Activated T-helper 9 cell treated with anti-CD3 and anti-CD28 coated beads, Interleukin-2, amount 50 U/mL, for 16 hours (primary cell): ENCODE data around the gene GBP4.
"Not testable (repeated sequence)": the region's sequence is repeated elsewhere in the genome, so short reads cannot be mapped to it uniquely, and the experiment has no call there.

Experiments
- DNase-seq: peaks from one replicate; pipeline ENCODE4 v3.0.0-alpha.2; 2020; ENCODE audit warnings: low read depth

GBP4 gene, protein sequence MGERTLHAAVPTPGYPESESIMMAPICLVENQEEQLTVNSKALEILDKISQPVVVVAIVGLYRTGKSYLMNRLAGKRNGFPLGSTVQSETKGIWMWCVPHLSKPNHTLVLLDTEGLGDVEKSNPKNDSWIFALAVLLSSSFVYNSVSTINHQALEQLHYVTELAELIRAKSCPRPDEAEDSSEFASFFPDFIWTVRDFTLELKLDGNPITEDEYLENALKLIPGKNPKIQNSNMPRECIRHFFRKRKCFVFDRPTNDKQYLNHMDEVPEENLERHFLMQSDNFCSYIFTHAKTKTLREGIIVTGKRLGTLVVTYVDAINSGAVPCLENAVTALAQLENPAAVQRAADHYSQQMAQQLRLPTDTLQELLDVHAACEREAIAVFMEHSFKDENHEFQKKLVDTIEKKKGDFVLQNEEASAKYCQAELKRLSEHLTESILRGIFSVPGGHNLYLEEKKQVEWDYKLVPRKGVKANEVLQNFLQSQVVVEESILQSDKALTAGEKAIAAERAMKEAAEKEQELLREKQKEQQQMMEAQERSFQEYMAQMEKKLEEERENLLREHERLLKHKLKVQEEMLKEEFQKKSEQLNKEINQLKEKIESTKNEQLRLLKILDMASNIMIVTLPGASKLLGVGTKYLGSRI

DNA sequence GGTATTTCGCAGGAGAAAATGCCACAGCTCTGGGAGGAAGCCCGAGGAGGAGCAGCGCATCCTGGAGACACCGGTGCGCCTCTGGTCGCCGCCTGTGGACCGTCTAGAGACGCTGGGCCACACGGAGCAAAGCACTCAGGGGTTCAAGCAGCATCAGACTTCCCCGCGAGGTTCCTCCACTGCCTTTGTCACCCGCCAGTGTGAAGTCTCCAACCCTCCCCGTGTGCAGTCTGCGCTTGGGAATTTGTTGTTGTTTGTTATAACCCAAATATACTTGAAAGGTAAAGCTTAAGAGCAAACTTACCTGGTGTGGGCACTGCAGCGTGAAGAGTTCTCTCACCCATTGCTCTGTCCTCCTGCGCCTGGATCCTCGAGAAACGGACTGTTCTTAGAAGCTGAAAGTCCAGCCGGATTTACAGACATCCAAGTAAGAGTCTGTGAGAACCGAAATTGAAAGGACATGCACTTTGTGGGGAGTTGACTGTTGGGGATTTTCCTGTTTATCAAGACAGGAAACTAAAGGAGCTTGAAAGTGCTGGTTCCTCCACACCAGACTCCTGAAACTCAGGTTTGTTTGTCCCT, at the start of gene GBP4:
Gene GBP4, minus strand, starts transcription at position 452 of the 582 bp plus-strand sequence. Its CDS starts 108 bp downstream, at position 344.
- peak; percentile 39 for DNase-seq

DNA sequence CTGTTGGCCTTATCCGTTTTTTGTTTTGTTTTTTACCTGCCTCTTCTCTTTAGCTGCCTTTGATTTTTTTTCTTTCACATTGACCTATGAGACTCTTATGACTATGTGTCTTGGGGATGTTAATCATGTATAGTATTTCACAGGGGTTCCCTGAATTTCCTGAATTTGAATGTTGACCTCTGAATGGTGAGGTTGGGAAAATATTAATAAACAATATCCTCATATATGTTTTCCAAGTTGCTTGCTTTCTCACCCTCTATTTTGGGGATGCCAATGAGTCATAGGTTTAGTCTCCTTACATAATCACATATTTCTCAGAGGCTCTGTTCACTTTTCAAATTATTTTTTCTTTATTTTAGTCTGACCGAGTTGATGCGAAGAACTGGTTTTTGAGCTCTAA, 44.3 kb upstream of the GBP4 start:
- no peak for DNase-seq

DNA sequence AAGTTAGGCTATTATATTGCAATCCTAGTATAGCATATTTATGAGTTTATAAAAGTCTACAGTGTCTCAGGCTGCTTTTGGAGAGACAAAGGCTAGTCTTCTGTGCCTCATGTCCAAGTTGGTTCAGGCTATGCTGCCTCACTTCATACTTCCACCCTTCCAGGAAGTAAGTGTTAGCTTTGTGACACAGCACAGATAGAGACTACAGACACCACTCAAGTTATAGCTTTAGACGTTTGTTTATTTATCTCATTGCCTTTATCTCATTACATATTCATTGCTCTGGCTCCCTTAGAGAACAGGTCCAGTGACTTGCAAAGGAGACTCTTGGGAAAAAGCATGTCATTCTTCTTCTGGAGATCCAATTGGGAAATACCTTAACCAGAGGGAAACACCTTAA, 22.6 kb upstream of the GBP4 start:
- DNase-seq: no peak

DNA sequence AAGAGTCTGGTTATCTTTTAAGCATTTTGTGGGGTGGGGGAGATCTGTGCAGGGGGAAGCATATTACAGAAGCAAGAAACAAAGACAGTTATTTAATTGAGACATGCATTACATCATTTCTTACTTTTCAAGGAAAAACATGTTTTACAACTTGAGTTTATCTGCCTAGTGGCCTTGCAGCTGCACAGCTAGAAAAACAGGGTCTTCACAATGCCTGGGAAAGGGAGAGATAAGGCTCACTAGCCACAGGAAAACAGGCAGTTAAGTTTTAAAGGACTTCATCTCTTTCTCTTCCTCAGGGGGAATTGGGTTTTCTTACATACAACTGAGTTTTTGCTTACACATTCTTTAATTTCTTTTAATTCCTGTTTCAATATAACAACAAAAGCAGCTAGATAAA, 21.1 kb upstream of the GBP4 start:
- DNase-seq: not testable (repeated sequence)

DNA sequence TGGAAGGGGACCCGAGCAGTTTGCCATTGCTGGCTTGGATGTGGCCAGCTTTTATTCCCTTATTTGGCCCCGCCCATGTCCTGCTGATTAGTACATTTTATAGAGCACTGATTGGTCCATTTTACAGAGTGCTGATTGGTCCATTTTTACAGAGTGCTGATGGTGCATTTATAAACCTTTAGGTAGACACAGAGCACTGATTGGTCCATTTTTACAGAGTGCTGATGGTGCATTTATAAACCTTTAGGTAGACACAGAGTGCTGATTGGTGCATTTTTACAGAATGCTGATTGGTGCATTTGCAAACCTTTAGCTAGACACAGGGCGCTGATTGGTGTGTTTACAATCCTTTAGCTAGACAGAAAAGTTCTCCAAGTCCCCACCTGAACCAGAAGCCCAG, 20.2 kb upstream of the GBP4 start:
- not testable (repeated sequence) for DNase-seq

DNA sequence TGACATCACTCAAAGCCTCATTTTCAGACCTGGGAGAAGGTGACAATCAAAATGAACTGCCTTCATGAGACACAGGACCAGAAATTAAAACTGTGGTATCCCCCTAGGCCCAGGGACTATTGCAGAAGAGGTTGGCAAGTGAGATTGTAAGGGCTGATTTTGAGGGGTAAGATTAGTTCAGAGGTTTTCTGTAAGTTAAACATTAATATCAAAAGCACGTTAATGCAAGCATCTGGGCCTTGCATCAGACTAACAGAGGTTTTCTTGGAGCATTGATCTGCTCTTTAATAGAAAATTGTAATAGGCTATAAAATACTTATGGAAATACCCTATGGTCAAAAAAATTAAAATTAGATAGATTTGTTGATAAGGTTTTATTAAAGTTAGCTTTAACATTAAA, 14.6 kb upstream of the GBP4 start:
- no peak for DNase-seq

DNA sequence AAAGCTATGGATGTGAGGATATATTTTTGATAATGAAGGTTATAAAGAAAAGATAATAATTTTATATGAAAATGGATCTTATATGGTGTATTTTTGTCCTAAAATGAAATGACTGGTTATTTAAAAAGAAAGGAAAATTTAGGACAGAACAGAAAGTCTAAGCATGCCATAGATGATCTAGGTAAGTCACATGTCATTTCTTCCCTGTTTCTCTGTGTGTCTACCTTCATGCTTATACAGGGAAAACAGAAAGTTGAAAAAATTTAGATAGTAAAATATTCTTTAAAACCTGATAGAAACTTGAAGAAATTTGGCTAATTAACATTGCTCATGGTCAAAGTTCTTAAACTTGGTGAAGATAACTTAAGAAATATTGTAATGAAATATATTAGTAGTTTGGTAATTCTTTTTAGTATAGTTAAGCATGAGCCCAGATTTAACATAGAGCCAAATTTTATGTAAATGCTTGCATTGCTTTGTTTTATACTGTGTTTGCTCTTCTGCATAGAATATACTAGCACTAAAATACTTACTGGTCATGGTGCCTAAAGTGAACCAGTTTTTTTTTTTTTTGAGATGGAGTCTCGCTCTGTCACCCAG, 12.4 kb upstream of the GBP4 start:
- DNase-seq: no peak

DNA sequence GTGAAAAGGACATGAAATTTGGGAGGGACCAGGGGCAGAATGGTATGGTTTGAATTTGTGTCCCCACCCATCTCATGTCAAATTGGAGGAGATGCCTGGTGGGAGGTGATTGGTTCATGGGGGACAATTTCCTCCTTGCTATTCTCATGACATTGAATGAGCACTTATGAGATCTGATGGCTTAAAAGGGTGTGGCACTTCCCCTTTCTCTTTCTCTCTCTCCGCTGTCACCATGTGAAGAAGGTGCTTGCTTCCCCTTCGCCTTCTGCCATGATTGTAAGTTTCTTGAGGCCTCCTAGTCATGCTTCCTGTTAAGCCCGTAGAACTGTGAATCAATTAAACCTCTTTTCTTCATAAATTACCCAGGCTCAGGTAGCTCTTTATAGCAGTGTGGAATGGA, 7.6 kb upstream of the GBP4 start:
- no peak for DNase-seq

DNA sequence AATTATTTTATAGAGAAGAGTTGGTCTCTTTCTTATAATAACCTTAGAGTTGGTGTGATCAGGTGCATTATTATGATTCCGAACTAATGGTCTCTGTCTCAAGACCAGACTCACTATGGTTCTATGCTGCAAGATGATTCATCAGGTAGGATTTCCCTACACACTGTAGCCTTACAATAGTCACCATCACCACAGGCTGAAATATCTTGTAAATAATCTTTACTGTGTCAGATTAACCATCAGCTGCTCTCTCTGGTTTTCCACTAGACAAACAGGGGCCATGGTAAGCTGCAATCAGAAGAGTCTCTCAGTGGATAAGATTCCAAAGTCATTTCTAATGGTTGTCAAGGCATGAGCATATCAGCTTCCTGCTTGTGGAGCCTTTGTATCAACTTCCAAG, 4.4 kb upstream of the GBP4 start:
- DNase-seq: no peak

DNA sequence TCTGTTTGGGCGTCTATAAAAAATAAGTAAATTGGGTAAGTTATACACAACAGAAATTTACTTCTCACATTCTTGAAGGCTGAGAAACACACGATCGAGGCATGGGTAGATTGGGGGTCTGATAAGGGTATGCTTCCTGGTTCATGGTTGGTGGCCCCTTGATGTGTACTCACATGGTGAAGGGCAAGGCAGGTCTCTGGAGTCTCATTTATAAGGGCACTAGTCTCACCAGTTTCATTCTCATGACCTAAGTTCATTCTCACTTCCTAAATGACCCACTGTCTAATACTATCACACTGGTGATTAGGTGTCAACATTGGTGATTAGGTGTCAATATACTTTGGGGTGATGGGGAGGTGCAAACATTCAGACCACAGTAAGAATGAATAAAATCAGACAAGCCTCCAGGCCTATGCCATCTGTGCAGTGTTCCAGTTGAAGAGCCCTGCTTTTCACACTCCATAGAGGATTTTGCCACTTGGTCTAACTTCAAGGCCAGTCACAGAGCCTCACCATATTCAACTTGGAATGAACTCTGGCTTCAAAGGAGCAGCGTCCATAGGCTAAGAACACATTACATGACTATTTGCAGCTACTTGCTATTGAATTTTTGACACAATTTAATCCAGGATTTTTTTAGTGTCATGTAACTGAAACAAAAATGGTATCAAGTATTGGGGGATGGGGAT, 2.5 kb upstream of the GBP4 start:
- no peak for DNase-seq

DNA sequence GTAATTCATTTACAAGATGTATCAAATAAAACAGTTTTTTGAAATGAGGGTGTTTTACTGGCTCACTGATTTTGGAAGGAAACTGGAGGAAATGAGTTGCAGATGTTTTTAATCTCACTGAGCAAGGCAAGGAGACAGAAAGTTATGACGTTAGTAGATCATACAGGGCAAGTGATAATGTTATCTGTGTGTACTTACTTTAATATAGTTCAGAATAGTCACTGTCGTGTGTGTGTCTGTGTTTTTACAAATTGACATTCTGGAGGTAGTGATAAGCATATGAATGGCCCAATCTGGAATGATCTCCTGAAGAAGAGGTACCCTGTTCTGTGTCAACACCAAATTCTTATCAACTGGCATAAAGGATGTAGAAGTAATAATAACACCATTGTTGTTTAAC, 1.9 kb upstream of the GBP4 start:
- no peak for DNase-seq

DNA sequence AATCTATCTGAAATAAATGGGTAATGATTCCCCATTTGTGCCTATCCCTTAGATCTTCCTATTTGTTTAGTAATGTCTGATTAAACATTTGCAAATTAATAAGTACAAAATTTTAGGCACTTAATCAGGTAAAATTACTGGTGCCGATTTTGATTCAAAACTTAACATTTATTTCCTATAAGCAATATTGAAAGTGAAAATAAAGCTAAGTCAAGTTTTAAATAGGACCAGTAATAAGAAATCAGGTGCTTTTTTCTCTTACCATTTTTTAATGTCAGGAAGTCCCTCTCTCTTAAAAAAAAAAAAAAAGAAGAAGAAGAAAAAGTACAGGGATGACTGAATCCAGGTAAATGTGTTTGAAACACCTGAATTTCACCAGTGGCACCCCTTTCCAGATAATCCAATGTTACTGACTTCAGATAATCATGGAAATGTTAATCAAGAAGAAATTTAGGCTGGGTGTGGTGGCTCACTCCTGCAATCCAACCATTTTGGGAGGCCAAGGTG, 836 bp upstream of the GBP4 start:
- no peak for DNase-seq

DNA sequence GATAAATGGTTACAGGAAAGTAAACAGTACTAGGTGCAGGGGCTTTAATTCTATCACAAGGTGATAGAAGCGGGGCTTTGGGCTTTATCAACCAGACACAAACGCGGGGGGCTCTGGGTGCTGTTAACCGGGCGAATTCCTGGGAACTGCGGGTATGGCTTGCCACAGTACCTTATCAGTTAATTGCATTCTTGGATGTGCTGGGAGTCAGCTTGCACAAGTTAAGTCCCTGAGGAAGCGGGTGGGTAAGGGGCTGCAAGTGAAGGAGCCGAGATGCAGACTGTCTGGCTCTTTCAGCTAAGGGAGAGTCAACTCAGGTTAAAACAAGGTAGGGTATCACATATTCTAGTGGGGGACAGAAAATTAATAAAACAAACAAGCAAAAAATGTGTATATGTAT, 661 bp downstream of the GBP4 start:
- no peak for DNase-seq

DNA sequence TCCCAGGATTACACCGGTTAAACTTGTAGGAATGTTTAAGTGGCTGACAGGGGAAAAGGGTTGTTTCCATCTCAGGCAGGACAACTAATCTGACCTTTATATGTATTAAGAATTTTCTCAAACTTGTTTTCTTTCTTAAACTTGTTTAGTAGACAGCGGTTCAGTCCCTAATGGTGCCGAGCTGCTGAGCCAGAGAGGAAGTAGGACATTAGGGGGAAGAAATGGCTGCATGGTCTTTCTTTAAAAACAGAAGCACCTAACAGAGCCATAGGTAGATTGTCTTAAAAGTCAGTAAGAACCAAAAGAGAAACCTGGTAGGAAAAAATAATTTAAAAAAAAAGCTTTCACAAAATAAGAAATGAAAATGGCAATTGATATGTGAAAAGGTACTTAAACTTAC, 3.3 kb downstream of the GBP4 start:
- DNase-seq: no peak

DNA sequence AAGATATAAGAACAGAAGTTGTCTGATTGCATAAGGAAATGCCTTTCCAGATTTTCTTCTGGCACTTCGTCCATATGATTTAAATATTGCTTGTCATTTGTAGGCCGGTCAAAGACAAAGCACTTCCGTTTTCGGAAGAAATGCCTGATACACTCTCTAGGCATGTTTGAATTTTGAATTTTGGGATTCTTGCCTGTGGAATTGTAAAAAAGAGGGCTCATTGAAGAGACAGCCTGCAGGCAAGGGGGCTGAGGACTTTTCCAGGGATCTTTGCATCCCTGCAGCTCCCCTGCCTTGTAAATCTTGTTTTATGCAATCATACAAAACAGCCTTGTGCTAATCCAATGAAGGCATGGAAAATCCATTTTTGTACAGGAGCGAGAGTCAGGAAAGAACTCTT, 7.4 kb downstream of the GBP4 start:
- no peak for DNase-seq

DNA sequence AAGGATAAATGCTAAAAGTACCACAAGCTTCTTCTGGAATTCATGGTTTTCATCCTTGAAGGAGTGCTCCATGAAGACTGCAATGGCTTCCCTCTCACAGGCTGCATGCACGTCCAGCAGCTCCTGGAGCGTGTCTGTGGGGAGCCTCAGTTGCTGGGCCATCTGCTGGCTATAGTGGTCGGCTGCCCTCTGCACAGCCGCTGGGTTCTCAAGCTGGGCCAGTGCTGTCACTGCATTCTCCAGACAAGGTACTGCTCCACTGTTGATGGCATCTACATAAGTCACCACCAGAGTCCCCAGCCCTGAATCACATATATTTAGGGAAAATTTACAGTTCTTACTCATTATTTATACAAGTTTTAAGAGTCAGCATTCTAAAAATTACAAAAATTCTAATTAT, 8.7 kb downstream of the GBP4 start:
- DNase-seq: no peak

DNA sequence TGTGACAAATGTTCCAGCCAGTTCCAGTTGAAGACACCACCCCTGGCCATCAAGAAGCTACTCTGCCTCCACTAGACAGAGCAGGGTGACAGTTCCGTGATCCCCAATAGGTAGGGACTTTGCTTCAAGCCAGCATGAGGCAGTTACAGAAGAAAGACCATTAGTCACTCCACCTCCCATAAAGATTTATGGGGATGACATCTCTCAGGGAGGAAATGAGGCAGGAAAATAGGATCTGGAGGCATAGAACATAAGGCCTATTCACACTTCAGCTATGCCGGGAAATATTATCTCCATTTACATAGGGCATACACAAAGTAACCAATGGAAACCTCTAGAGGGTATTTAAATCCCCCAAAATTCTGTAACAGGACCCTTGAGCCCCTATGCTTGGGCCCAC, 19.4 kb downstream of the GBP4 start:
- DNase-seq: no peak

DNA sequence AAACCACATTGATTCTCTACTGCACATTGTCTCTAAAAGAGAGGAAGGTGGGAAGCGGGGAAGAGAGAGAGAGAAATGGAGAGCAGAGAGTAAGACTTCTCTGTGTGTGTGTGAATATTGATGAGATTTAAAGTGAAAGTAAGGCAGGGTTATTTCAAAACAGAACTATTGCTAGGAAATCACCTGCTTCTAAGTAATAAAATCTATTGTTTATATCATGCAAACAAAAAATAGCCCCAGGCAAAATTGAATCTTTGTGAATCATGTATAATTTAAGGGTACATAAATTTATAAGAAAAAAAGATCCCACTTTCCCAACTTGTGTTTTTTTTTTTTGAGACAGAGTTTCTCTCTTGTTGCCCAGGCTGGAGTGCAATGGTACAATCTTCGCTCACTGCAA, 21.8 kb downstream of the GBP4 start:
- DNase-seq: no peak

DNA sequence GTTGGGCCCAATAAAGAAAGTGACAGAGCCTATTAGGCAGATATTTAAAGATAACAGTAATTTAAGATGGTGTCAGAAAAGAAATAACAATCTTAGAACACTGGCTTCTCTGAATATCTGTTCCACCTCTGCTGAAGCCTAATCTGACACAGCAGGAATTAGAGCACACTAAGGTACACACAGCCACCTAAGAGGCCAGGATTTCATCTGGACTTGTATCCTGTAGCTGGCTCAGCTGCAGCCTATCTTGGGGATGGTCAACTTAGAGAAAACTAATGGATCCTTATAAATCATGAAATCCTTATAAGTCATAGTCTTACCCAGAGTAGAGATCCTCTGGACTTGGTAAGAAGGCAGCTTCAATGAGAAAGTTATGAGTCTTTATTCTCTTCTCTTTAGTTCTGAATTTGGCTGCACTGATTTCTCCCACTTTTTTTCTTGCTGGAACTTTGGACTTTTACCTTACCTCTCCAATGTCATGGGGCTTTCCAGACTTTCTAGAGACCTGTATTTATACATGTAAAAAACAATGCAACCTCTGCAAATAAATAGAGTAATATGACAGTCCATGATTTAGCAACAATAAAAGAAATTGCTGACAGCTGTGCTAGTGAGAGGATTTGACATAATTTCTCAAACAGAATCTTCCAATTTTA, 23.0 kb downstream of the GBP4 start, which contains the start of gene GBP7:
Gene GBP7, minus strand, starts transcription at position 403 of the 656 bp plus-strand sequence. CDS start 4,068 bp downstream, outside the sequence.
- no peak for DNase-seq

DNA sequence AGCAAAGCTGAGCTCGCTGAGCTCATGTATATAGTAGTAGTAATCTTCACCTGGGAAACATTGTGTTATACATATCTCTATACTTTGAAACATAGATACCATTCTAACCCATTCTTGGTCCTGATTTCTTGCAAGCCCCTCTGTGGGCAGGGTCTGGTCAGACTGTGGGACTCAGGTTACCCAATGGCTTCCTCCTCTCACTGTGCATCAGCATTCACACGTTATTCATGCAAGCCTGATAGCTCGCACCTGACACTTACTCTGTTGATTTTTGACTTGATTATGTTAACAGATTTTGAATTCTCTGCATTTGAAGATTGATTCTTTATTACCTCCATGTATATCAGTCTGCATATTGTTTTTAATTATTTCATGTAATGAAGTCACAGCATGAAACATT, 24.3 kb downstream of the GBP4 start:
- DNase-seq: no peak

DNA sequence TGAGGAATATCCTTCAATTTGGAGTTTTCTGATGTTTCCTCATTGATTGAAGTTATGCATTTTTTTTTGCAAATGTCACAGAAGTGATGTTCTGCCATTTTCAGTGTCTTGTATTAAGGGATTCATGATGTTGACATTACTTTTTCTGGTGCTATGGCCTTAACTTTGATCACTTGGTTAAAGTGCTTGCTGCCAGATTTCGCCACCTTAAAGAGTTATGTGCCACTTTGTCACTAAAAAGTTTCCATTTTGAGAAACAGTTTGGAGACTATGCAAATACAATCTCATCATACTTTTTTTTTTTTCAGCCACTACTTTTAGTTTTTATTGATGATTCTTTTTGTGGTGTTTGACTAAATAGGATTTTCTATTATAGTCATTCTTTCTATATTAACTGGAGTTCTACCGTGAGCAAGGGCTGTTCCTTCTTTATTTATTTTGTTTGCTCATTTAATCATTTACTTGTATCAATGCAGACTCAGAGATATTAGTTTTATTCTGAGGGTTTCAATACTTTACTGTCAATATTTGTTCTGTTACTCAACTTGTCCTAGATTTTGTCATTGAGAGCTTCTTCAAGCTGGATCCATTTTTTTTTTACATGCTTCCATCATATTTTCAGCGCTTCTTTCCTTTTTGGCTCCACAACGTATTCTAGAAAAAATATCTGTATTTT, 26.1 kb downstream of the GBP4 start:
- DNase-seq: no peak
